HCT116 (cell line): Measurements from ENCODE around the gene PNRC2. TPM values are rescaled to one million over a fixed set of nuclear protein-coding genes. Genes with fewer than 3 reads are reported as not detected.

ENCODE experiments used
- ATAC-seq: fragments of 200-7000 bp; cut with Tn5 transposase; 2 replicates; pipeline ENCODE4 v1.9.1; 2020; ENCODE audit warnings: mild to moderate bottlenecking, moderate library complexity
- BruUV-seq: library from RNA; stranded (reverse); fragments of 400-500 nt; replicated peaks from 2 replicates; lab custom pipeline; 2021; lab: Mats Ljungman, UMichigan
- CTCF ChIA-PET: fragments of 300-600 bp; sonication (Branson Sonifier 250); formaldehyde crosslinking; loops from one replicate; lab custom pipeline; 2021; ENCODE audit warnings: antibody characterized with exemption; lab: Charles Lee
- POLR2A ChIA-PET: fragments of 300-600, 350-600 bp; sonication (Branson Sonifier 250); formaldehyde crosslinking; loops from one replicate; lab custom pipeline; 2021; ENCODE audit warnings: antibody characterized with exemption; lab: Charles Lee
- RAD21 ChIA-PET, 2 experiments: fragments of 300-600 bp; sonication (Branson Sonifier 250); formaldehyde crosslinking; loops; one replicate each; lab custom pipeline; 2023; ENCODE audit warnings: low total read pairs in 2 of 2; ENCODE audit not compliant: uncharacterized antibody in 2 of 2, unreplicated experiment in 2 of 2, low non-redundant PET in 1 of 2; lab: Charles Lee
- DNase-seq: peaks from one replicate; pipeline ENCODE4 v3.0.0-alpha.2; 2010; ENCODE audit warnings: low read depth, low spot score
- H2AFZ ChIP-seq: fragments of 200-600 bp; shearing (Covaris generic), sonication (generic); 2 replicates; pipeline ENCODE4 v1.6.1; 2017; ENCODE audit warnings: low read depth, mixed run types, mixed read lengths, antibody characterized with exemption, low read length; ENCODE audit not compliant: poor library complexity, severe bottlenecking
- H3K27ac ChIP-seq: 2 replicates; pipeline ENCODE4 v1.5.1; 2012; ENCODE audit warnings: low read depth, low read length
- H3K27me3 ChIP-seq: fragments of 200-600 bp; sonication (generic); 2 replicates; pipeline ENCODE4 v1.6.1; 2016; ENCODE audit warnings: mixed run types, low read length, mixed read lengths; ENCODE audit not compliant: insufficient read depth
- H3K36me3 ChIP-seq, 2 experiments: fragments of 200-500 bp in 1 of 2; fragments of 200-600 bp in 1 of 2; sonication (Bioruptor generic) in 1 of 2; sonication (generic) in 1 of 2; 2 replicates each; pipeline versions ENCODE4 v1.5.1 to v1.6.1; 2014 to 2016; ENCODE audit warnings: low read length in 2 of 2, inconsistent platforms in 1 of 2, mixed read lengths in 1 of 2, mixed run types in 1 of 2; ENCODE audit not compliant: insufficient read depth in 2 of 2, control insufficient read depth in 1 of 2
- H3K4me1 ChIP-seq, 2 experiments: fragments of 200-600 bp in 1 of 2; sonication (generic) in 1 of 2; 2 replicates each; pipeline versions ENCODE4 v1.5.1 to v1.6.1; 2012 to 2017; ENCODE audit warnings: low read length in 2 of 2, inconsistent platforms in 1 of 2, mild to moderate bottlenecking in 1 of 2, mixed read lengths in 1 of 2, mixed run types in 1 of 2, moderate library complexity in 1 of 2; ENCODE audit not compliant: insufficient read depth in 2 of 2, control insufficient read depth in 1 of 2
- H3K4me2 ChIP-seq: fragments of 200-600 bp; sonication (generic); 2 replicates; pipeline ENCODE4 v1.6.1; 2017; ENCODE audit warnings: mixed run types, low read length, mixed read lengths
- H3K4me3 ChIP-seq, 2 experiments: fragments of 200-600 bp in 1 of 2; sonication (generic) in 1 of 2; replicated peaks in 1 of 2; 2 replicates each; pipeline ENCODE4 v1.5.1; 2011 to 2016; ENCODE audit warnings: low read length in 2 of 2, control low read depth in 1 of 2, low read depth in 1 of 2, mild to moderate bottlenecking in 1 of 2, mixed read lengths in 1 of 2, mixed run types in 1 of 2
- H3K79me2 ChIP-seq: fragments of 200-600 bp; sonication (generic); 2 replicates; pipeline ENCODE4 v1.6.1; 2017; ENCODE audit warnings: mild to moderate bottlenecking, mixed run types, low read length, moderate library complexity, mixed read lengths; ENCODE audit not compliant: insufficient read depth
- H3K9ac ChIP-seq: fragments of 200-600 bp; sonication (generic); 2 replicates; pipeline ENCODE4 v1.6.1; 2016; ENCODE audit warnings: low read length, mixed read lengths
- H3K9me2 ChIP-seq: fragments of 200-600 bp; sonication (generic), shearing (Covaris generic); 2 replicates; pipeline ENCODE4 v1.6.1; 2017; ENCODE audit warnings: mixed run types, mild to moderate bottlenecking, moderate library complexity; ENCODE audit not compliant: insufficient read depth
- H3K9me3 ChIP-seq, 2 experiments: fragments of 200-500 bp in 1 of 2; fragments of 200-600 bp in 1 of 2; sonication (Bioruptor generic) in 1 of 2; sonication (generic) in 1 of 2; 2 replicates each; pipeline ENCODE4 v1.6.1; 2014 to 2017; ENCODE audit warnings: low read length in 2 of 2, mixed read lengths in 2 of 2, inconsistent platforms in 1 of 2, low read depth in 1 of 2, mild to moderate bottlenecking in 1 of 2, mixed run types in 1 of 2, moderate library complexity in 1 of 2; ENCODE audit not compliant: control insufficient read depth in 1 of 2, insufficient read depth in 1 of 2
- H4K20me1 ChIP-seq: fragments of 200-600 bp; sonication (generic), shearing (Covaris generic); 2 replicates; pipeline ENCODE4 v1.6.1; 2017; ENCODE audit warnings: mixed run types, mild to moderate bottlenecking, moderate library complexity; ENCODE audit not compliant: insufficient read depth
- CBX3 ChIP-seq: IDR thresholded peaks from 2 replicates; pipeline ENCODE4 v1.6.1; 2012; ENCODE audit warnings: low read depth
- CEBPB ChIP-seq: IDR thresholded peaks from 2 replicates; pipeline ENCODE4 v1.6.1; 2012; ENCODE audit warnings: low read depth
- EZH2 ChIP-seq: fragments of 200-600 bp; sonication (generic); IDR thresholded peaks from 2 replicates; pipeline ENCODE4 v1.6.1; 2017; ENCODE audit warnings: antibody characterized with exemption, mixed run types
- FOSL1 ChIP-seq: IDR thresholded peaks from 2 replicates; pipeline ENCODE4 v1.6.1; 2012; ENCODE audit warnings: low read depth
- SIN3A ChIP-seq: IDR thresholded peaks from 2 replicates; pipeline ENCODE4 v1.6.1; 2012; ENCODE audit warnings: low read depth
- SP1 ChIP-seq: IDR thresholded peaks from 2 replicates; pipeline ENCODE4 v1.6.1; 2012; ENCODE audit warnings: low read depth
- TCF7L2 ChIP-seq: IDR thresholded peaks from 2 replicates; pipeline ENCODE4 v1.7.0; 2011; ENCODE audit warnings: borderline replicate concordance, inconsistent platforms; ENCODE audit not compliant: insufficient read depth, insufficient read length; ENCODE audit errors: extremely low read depth
- intact Hi-C: fragments of 100-400 bp; cut with micrococcal nuclease; formaldehyde crosslinking; loops from 2 replicates; pipeline ENCODE4 v1.10.0; 2022
- total RNA-seq: library from RNA; stranded (reverse); gene quantifications from one replicate; pipeline ENCODE4 v1.2.1, GENCODE V29; 2021; ENCODE audit not compliant: unreplicated experiment
- TF ChIP-seq, protein P1 (sequence below), 3 experiments: fragments of 200-600 bp in 1 of 3; sonication (generic) in 1 of 3; IDR thresholded peaks in 2 of 3; conservative IDR thresholded peaks in 1 of 3; 2 replicates each; pipeline ENCODE4 v1.5.1; 2012 to 2017; ENCODE audit warnings: low read depth in 2 of 3, low read length in 2 of 3, antibody characterized with exemption in 1 of 3, borderline replicate concordance in 1 of 3, control low read depth in 1 of 3, mild to moderate bottlenecking in 1 of 3, mixed read lengths in 1 of 3, mixed run types in 1 of 3, moderate library complexity in 1 of 3; ENCODE audit not compliant: insufficient read depth in 1 of 3
- TF ChIP-seq, protein P2 (sequence below): IDR thresholded peaks from 2 replicates; pipeline ENCODE4 v1.6.1; 2011; ENCODE audit warnings: mild to moderate bottlenecking, low read length, moderate library complexity; ENCODE audit not compliant: insufficient replicate concordance; ENCODE audit errors: extremely low read depth

Gene PNRC2
- total RNA-seq, 1 experiment from 2014 or later = 92.1 TPM

DNA sequence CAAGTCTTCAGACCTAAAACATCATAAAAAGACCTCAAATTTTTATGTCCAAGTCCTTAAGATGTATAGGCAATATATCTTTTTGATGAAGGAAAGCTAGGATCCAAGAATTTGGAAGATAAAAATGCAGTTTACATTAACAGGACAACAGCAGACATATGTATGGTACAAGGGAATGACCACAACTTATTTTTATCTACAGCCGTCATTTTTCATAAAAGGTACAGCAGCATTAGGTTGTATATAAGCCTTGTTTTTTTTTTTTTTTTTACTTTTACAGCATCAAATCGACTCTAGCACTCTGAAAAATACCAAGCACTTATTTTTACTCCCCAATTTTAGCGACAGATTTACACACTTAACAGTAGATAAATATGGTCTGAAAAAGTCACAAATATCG, 19.2 kb downstream of the PNRC2 start:
- Histone ChIP-seq H3K9me2 (no peaks in the 10 kb centered on the region), H3K4me3 (peak overlapping the region; percentile 81 to 86), H3K9ac (peak overlapping the region; percentile 77), H4K20me1 (peaks cover 45% of the 10 kb centered on the region; the same call in 1 of the 2 replicates), H3K27ac (no peak overlapping the region), H3K4me1 (peaks cover 15 to 36% of the 10 kb centered on the region in 2 experiments), H2AFZ (no peak overlapping the region), H3K4me2 (peak overlapping the region; percentile 74), H3K36me3 (peaks cover 18 to 40% of the 10 kb centered on the region in 2 experiments), H3K9me3 (no peaks in the 10 kb centered on the region), H3K79me2 (peaks cover 64% of the 10 kb centered on the region), H3K27me3 (no peaks in the 10 kb centered on the region)
- no peak for TF ChIP-seq TCF7L2
- BruUV-seq = no TSS peak
- DNase-seq (no peak), ATAC-seq (no peak)
- ChIA-PET CTCF (no interaction called here), RAD21 (no interaction called here), POLR2A (no interaction called here)
- intact Hi-C loops = no loop called here

DNA sequence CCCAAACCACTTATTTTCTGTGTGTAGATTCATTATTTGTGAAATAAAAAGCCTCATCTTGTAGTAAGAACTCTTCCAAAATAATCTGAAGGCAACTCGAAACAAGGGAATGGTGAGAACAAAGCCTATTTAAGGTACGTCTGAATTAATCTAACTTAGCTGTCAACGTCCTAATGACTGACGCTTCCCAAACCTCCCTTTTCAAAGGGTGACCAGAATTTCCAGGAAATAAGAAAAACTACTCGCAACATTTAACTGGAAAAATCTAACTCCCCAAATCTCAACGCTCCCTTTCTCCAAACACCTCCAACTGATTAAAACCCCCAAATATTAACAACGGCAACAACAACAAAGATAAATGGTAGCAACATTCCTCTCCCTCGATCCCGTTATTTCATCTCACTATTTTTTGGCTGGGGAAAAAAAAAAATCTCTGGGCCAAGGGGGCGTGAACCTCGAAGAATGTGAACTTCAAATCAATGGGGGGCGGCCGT, 19.8 kb downstream of the PNRC2 start:
- POLR2A ChIA-PET = interaction anchor here (1.0 kb wide), 1 partner anchor 49 kb away, joined by 4 read pairs; no protein-coding TSS in a partner anchor
- TF ChIP-seq CBX3 (no peak), EZH2 (no peak), SIN3A (no peak), FOSL1 (no peak), SP1 (no peak), CEBPB (no peak)
- TF ChIP-seq, protein P1, sequence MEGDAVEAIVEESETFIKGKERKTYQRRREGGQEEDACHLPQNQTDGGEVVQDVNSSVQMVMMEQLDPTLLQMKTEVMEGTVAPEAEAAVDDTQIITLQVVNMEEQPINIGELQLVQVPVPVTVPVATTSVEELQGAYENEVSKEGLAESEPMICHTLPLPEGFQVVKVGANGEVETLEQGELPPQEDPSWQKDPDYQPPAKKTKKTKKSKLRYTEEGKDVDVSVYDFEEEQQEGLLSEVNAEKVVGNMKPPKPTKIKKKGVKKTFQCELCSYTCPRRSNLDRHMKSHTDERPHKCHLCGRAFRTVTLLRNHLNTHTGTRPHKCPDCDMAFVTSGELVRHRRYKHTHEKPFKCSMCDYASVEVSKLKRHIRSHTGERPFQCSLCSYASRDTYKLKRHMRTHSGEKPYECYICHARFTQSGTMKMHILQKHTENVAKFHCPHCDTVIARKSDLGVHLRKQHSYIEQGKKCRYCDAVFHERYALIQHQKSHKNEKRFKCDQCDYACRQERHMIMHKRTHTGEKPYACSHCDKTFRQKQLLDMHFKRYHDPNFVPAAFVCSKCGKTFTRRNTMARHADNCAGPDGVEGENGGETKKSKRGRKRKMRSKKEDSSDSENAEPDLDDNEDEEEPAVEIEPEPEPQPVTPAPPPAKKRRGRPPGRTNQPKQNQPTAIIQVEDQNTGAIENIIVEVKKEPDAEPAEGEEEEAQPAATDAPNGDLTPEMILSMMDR (IDR thresholded peaks at IDR 0.05 in 2 of 3, conservative IDR thresholded peaks at IDR 0.05 in 1 of 3; ENCODE audit: borderline replicate concordance in 1 of 3, insufficient read depth in 1 of 3, low read depth in 2 of 3, low read length in 2 of 3) = no peak
- TF ChIP-seq, protein P2, sequence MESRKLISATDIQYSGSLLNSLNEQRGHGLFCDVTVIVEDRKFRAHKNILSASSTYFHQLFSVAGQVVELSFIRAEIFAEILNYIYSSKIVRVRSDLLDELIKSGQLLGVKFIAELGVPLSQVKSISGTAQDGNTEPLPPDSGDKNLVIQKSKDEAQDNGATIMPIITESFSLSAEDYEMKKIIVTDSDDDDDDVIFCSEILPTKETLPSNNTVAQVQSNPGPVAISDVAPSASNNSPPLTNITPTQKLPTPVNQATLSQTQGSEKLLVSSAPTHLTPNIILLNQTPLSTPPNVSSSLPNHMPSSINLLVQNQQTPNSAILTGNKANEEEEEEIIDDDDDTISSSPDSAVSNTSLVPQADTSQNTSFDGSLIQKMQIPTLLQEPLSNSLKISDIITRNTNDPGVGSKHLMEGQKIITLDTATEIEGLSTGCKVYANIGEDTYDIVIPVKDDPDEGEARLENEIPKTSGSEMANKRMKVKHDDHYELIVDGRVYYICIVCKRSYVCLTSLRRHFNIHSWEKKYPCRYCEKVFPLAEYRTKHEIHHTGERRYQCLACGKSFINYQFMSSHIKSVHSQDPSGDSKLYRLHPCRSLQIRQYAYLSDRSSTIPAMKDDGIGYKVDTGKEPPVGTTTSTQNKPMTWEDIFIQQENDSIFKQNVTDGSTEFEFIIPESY = no peak
- Histone ChIP-seq H2AFZ (no peak overlapping the region), H3K36me3 (peaks cover 14 to 40% of the 10 kb centered on the region in 2 experiments), H3K9me3 (no peaks in the 10 kb centered on the region), H4K20me1 (peaks cover 45% of the 10 kb centered on the region; the same call in 1 of the 2 replicates), H3K4me2 (peak overlapping the region; percentile 74), H3K27me3 (no peaks in the 10 kb centered on the region), H3K79me2 (peaks cover 58% of the 10 kb centered on the region), H3K4me1 (peaks cover 15 to 36% of the 10 kb centered on the region in 2 experiments), H3K4me3 (peak overlapping the region; percentile 81 to 86), H3K9ac (peak overlapping the region; percentile 77), H3K27ac (peak overlapping the region; percentile 88), H3K9me2 (no peaks in the 10 kb centered on the region)
- BruUV-seq = TSS peak; percentile 42
- no peak for ATAC-seq
- RAD21 ChIA-PET = no interaction called here
- intact Hi-C loops = no loop called here
- no peak for DNase-seq
- CTCF ChIA-PET = interaction anchor here (1.5 kb wide), 1 partner anchor 30 kb away, joined by 3 read pairs; no protein-coding TSS in a partner anchor
